Endothelial cell of umbilical vein (primary cell): ENCODE results near the gene TMEM59L. TPM values are rescaled to one million over a fixed set of nuclear protein-coding genes. Genes with fewer than 3 reads are reported as not detected.

Experiments used
- BruUV-seq: library from RNA; stranded (reverse); fragments of 400-500 nt; replicated peaks from 2 replicates; lab custom pipeline; 2021; lab: Mats Ljungman, UMichigan
- CTCF ChIA-PET: fragments of 300-600, 350-600 bp; sonication (Branson Sonifier 250); formaldehyde crosslinking; loops from one replicate; lab custom pipeline; 2021; ENCODE audit warnings: antibody characterized with exemption, inconsistent platforms; lab: Charles Lee
- POLR2A ChIA-PET: fragments of 300-600, 350-600 bp; sonication (Branson Sonifier 250); formaldehyde crosslinking; loops from one replicate; lab custom pipeline; 2021; ENCODE audit warnings: antibody characterized with exemption, inconsistent platforms; lab: Charles Lee
- DNase-seq: peaks from one replicate; pipeline ENCODE4 v3.0.0-alpha.2; 2011; ENCODE audit warnings: low read depth, low spot score
- FAIRE-seq: peaks from 2 replicates; lab custom pipeline; 2011; peaks lifted over from hg19 to GRCh38; lab: Jason Lieb, UNC
- H2AFZ ChIP-seq: 2 replicates; pipeline ENCODE4 v1.6.0; 2012; ENCODE audit warnings: low read depth, low read length, control low read depth, inconsistent platforms
- H3K27ac ChIP-seq: 2 replicates; pipeline ENCODE4 v1.5.1; 2011; ENCODE audit warnings: low read depth, mild to moderate bottlenecking, control low read depth, low read length, moderate library complexity; ENCODE audit not compliant: insufficient read depth
- H3K27me3 ChIP-seq, 2 experiments: 2 replicates each; pipeline versions ENCODE4 v1.6.0 to v1.6.1; 2011; ENCODE audit warnings: low read length in 2 of 2, mixed read lengths in 1 of 2; ENCODE audit not compliant: control insufficient read depth in 2 of 2, insufficient read depth in 2 of 2
- H3K36me3 ChIP-seq, 2 experiments: 2 replicates in 1 of 2; 3 replicates in 1 of 2; pipeline ENCODE4 v1.5.1; 2011; ENCODE audit warnings: low read length in 2 of 2, mild to moderate bottlenecking in 1 of 2, moderate library complexity in 1 of 2; ENCODE audit not compliant: control insufficient read depth in 2 of 2, insufficient read depth in 2 of 2; ENCODE audit errors: extremely low read depth in 1 of 2
- H3K4me1 ChIP-seq: 3 replicates; pipeline ENCODE4 v1.5.1; 2011; ENCODE audit warnings: mild to moderate bottlenecking, low read length; ENCODE audit not compliant: control insufficient read depth, insufficient read depth; ENCODE audit errors: extremely low read depth
- H3K4me2 ChIP-seq: 2 replicates; pipeline ENCODE4 v1.6.1; 2011; ENCODE audit warnings: low read length, control low read depth, mixed read lengths; ENCODE audit not compliant: insufficient read depth
- H3K4me3 ChIP-seq, 3 experiments: fragments of 200-600 bp in 1 of 3; sonication (generic), shearing (Covaris generic) in 1 of 3; replicated peaks in 1 of 3; 2 replicates each; pipeline ENCODE4 v1.5.1; 2011 to 2016; ENCODE audit warnings: control low read depth in 3 of 3, low read length in 3 of 3, mild to moderate bottlenecking in 2 of 3, inconsistent platforms in 1 of 3, low read depth in 1 of 3, moderate library complexity in 1 of 3; ENCODE audit not compliant: insufficient read depth in 1 of 3
- H3K79me2 ChIP-seq: 2 replicates; pipeline ENCODE4 v1.6.0; 2012; ENCODE audit warnings: low read length, inconsistent platforms; ENCODE audit not compliant: control insufficient read depth, insufficient read depth
- H3K9ac ChIP-seq: replicated peaks from 2 replicates; pipeline ENCODE3; 2011; ENCODE audit warnings: low read length, control low read depth; ENCODE audit not compliant: insufficient read depth; ENCODE audit errors: extremely low read depth
- H3K9me1 ChIP-seq: replicated peaks from 3 replicates; pipeline ENCODE4 v1.6.0; 2011; ENCODE audit warnings: mild to moderate bottlenecking, low read length; ENCODE audit not compliant: control insufficient read depth, insufficient read depth; ENCODE audit errors: extremely low read depth
- H3K9me3 ChIP-seq: replicated peaks from 2 replicates; pipeline ENCODE4 v1.5.1; 2012; ENCODE audit warnings: low read length, inconsistent platforms; ENCODE audit not compliant: control insufficient read depth, insufficient read depth
- H4K20me1 ChIP-seq: replicated peaks from 2 replicates; pipeline ENCODE3; 2011; ENCODE audit warnings: mild to moderate bottlenecking, low read length; ENCODE audit not compliant: control insufficient read depth, insufficient read depth; ENCODE audit errors: extremely low read depth
- EZH2 ChIP-seq: IDR thresholded peaks from 2 replicates; pipeline ENCODE4 v1.6.1; 2012; ENCODE audit warnings: borderline replicate concordance, low read depth, mild to moderate bottlenecking, moderate library complexity, low read length, inconsistent platforms; ENCODE audit not compliant: severe bottlenecking
- FOS ChIP-seq: IDR thresholded peaks from 2 replicates; pipeline ENCODE4 v1.6.1; 2011; ENCODE audit warnings: mild to moderate bottlenecking, low read length, moderate library complexity, borderline replicate concordance; ENCODE audit not compliant: insufficient read depth
- GATA2 ChIP-seq: IDR thresholded peaks from 2 replicates; pipeline ENCODE4 v1.7.0; 2011; ENCODE audit warnings: low read depth, mild to moderate bottlenecking, moderate library complexity, mixed read lengths, low read length; ENCODE audit not compliant: insufficient read length, insufficient read depth
- JUN ChIP-seq: IDR thresholded peaks from 2 replicates; pipeline ENCODE4 v1.6.1; 2011; ENCODE audit warnings: borderline replicate concordance, low read depth; ENCODE audit not compliant: insufficient read length, insufficient read depth
- MYC ChIP-seq: IDR thresholded peaks from one replicate; pipeline ENCODE4 v1.6.1; 2011; ENCODE audit warnings: mild to moderate bottlenecking, low read depth, low read length
- POLR2A ChIP-seq: IDR thresholded peaks from 2 replicates; pipeline ENCODE4 v1.6.1; 2012; ENCODE audit warnings: low read depth, mild to moderate bottlenecking, control low read depth, low read length
- POLR2AphosphoS5 ChIP-seq: IDR thresholded peaks from 2 replicates; pipeline ENCODE4 v1.6.1; 2012; ENCODE audit warnings: low read depth, mild to moderate bottlenecking, control low read depth, low read length, moderate library complexity; ENCODE audit not compliant: insufficient read depth
- dilution Hi-C: fragments of 300-500 bp; cut with MboI; formaldehyde crosslinking; loops from one replicate; pipeline ENCODE4 v1.15.0; 2019; ENCODE audit warnings: low sequenced_read_pairs; ENCODE audit not compliant: extremely low pct_ligation_motif_present
- intact Hi-C: fragments of 100-400 bp; cut with micrococcal nuclease; formaldehyde crosslinking; loops from one replicate; pipeline ENCODE4 v1.10.0; 2022
- polyA plus RNA-seq, 4 experiments: library from polyadenylated mRNA; depleted of rRNA in 3 of 4; stranded (reverse) in 3 of 4; unstranded in 1 of 4; fragments of >200 nt; gene quantifications; 2 replicates each; pipeline versions ENCODE4 v1.2.1 to v1.2.3, GENCODE V29; 2011 to 2012; ENCODE audit warnings: missing spikeins in 1 of 4
- total RNA-seq: library from RNA; stranded (reverse); gene quantifications from 2 replicates; pipeline ENCODE4 v1.2.3, GENCODE V29; 2021
- TF ChIP-seq, protein P1 (sequence below): IDR thresholded peaks from 2 replicates; pipeline ENCODE4 v1.6.1; 2011; ENCODE audit not compliant: insufficient read depth, insufficient read length
- TF ChIP-seq, protein P2 (sequence below), 2 donors: IDR thresholded peaks; 1 replicate in 1 of 2; 2 replicates in 1 of 2; pipeline ENCODE4 v1.5.1; 2011; ENCODE audit warnings: low read length in 2 of 2, mild to moderate bottlenecking in 2 of 2, moderate library complexity in 2 of 2, control low read depth in 1 of 2, inconsistent platforms in 1 of 2, low read depth in 1 of 2; ENCODE audit not compliant: insufficient read depth in 1 of 2; ENCODE audit errors: extremely low read depth in 1 of 2

Gene TMEM59L
- total and polyA plus RNA-seq, 2 donors (not counting 3 experiments of a cell fraction or from before 2014, with no cell fraction given): 0.43 to 0.97 TPM

DNA sequence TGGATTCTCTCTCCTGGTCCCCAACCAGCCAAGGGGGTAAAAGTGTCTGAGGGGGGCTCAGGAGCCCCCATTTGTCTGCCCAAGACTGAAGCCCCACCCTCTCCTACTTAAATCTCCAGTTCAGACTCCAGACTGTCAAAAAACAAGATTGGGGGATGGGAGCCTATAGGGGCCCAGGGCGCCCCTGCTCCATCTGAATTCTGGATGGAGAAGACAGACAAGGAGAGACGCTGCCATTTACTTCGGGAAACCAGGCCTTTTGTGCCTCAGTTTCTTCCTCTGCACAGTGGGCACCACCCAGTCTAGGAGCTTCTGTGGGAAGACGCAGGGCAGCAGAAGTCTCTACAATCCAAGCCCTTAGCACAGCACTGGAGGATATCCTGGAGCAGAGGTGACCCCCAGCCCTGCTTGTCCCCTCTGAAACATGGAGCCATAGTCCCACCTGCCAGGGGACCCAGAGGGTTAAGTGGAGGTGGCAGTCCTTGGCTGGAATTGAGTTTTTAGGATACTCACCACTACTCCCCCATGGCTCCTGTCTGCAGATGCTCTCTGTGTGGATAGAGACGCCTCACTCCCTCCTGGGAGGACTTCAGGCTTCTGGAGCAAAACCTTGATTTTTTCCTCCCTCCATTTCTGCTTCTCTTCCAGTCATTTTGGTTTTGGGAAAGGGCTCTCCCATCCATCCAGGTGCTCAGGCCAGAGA is 4.4 kb upstream of the TMEM59L start:
- no peak for FAIRE-seq
- no peaks in the 10 kb centered on the region for H3K9me1 ChIP-seq
- H4K20me1 ChIP-seq: no peaks in the 10 kb centered on the region
- H3K9me3 ChIP-seq: no peaks in the 10 kb centered on the region
- no peak overlapping the region for H3K4me3 ChIP-seq
- no peak overlapping the region for H3K4me2 ChIP-seq
- ChIA-PET POLR2A (no interaction called here), CTCF (interaction anchor here (1.5 kb wide), 1 partner anchor 15 kb away, joined by 5 read pairs; no protein-coding TSS in a partner anchor)
- dilution Hi-C loops (no loop called here), intact Hi-C loops (no loop called here)
- BruUV-seq: no TSS peak
- H2AFZ ChIP-seq: no peak overlapping the region
- H3K27me3 ChIP-seq: peaks cover 76 to 86% of the 10 kb centered on the region in 2 experiments
- TF ChIP-seq, protein P1, sequence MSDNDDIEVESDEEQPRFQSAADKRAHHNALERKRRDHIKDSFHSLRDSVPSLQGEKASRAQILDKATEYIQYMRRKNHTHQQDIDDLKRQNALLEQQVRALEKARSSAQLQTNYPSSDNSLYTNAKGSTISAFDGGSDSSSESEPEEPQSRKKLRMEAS: no peak
- TF ChIP-seq EZH2: peak; percentile 65
- no peak for TF ChIP-seq FOS
- no peak for TF ChIP-seq POLR2AphosphoS5
- no peak overlapping the region for H3K27ac ChIP-seq
- no peaks in the 10 kb centered on the region for H3K36me3 ChIP-seq
- no peaks in the 10 kb centered on the region for H3K79me2 ChIP-seq
- no peak for DNase-seq
- no peak overlapping the region for H3K9ac ChIP-seq
- H3K4me1 ChIP-seq: peaks cover 16% of the 10 kb centered on the region

DNA sequence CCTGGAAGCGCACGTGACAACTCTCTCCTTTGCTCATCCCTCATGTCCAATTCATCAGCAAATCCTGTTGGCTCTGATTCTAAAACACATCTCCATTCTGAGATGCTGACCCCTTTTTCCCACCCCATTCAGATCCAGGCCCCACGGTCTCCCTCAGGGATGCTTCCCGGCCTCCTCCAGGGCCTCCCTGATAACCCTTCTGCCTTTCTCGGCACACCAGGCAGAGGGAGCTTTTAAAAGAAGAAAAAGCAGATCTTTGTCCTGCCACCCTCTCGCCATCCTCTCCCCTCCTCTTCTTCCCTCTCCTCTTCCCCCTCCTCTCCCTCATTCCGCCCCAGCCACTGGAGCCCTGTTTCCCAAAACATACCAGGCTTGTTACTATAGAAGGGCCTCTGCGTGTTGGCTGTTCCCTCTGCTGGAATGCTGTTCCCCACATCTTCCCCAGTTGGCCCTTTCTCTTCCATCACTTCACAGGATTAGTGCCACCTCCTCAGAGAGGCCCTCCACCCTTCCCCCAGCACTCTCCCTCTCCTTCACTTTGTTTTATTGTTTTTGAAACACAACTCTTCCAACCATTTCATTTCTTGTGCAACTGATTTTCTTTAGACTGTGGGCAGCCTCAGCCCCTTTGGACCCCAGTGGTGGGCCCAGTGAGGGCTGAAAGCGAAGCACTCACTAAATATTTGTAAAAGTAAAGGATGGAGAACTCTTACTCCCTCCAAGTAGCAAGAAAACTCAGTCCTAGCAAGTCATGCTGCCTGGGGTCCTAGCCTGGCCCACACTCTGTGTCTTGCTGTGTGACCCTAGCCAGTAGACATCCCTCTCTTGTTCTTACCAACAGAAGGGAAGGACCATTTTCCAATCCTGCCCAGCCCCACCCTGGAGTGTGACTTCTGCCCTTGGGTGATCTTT is 3.6 kb upstream of the TMEM59L start:
- Histone ChIP-seq H3K4me2 (no peak overlapping the region), H3K79me2 (no peaks in the 10 kb centered on the region), H3K4me1 (peaks cover 16% of the 10 kb centered on the region), H3K4me3 (no peak overlapping the region), H4K20me1 (no peaks in the 10 kb centered on the region), H3K9me3 (no peaks in the 10 kb centered on the region), H3K36me3 (no peaks in the 10 kb centered on the region), H3K27ac (no peak overlapping the region), H3K9me1 (no peaks in the 10 kb centered on the region), H3K9ac (no peak overlapping the region), H3K27me3 (peaks cover 77 to 87% of the 10 kb centered on the region in 2 experiments), H2AFZ (no peak overlapping the region)
- TF ChIP-seq MYC: no peak
- TF ChIP-seq FOS: no peak
- TF ChIP-seq, protein P2, sequence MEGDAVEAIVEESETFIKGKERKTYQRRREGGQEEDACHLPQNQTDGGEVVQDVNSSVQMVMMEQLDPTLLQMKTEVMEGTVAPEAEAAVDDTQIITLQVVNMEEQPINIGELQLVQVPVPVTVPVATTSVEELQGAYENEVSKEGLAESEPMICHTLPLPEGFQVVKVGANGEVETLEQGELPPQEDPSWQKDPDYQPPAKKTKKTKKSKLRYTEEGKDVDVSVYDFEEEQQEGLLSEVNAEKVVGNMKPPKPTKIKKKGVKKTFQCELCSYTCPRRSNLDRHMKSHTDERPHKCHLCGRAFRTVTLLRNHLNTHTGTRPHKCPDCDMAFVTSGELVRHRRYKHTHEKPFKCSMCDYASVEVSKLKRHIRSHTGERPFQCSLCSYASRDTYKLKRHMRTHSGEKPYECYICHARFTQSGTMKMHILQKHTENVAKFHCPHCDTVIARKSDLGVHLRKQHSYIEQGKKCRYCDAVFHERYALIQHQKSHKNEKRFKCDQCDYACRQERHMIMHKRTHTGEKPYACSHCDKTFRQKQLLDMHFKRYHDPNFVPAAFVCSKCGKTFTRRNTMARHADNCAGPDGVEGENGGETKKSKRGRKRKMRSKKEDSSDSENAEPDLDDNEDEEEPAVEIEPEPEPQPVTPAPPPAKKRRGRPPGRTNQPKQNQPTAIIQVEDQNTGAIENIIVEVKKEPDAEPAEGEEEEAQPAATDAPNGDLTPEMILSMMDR (IDR thresholded peaks at IDR 0.05; ENCODE audit: extremely low read depth in 1 of 2, insufficient read depth in 1 of 2, low read depth in 1 of 2, low read length in 2 of 2): no peak
- TF ChIP-seq JUN: no peak
- TF ChIP-seq GATA2: no peak
- TF ChIP-seq, protein P1: no peak
- no peak for TF ChIP-seq EZH2
- TF ChIP-seq POLR2A: no peak
- no peak for TF ChIP-seq POLR2AphosphoS5
- dilution Hi-C loops: no loop called here
- intact Hi-C loops: no loop called here
- FAIRE-seq: no peak
- no TSS peak for BruUV-seq
- DNase-seq: no peak
- ChIA-PET CTCF (no interaction called here), POLR2A (no interaction called here)
